B cell (primary cell): ENCODE data around the gene PLPP2.
"Not testable (repeated sequence)": the region's sequence is repeated elsewhere in the genome, so short reads cannot be mapped to it uniquely, and the experiment has no call there.

Experiments
- CTCF ChIP-seq: fragments of 200-600 bp; IDR thresholded peaks from one replicate; pipeline ENCODE4 v1.8.0; 2022; ENCODE audit warnings: antibody characterized with exemption, mild to moderate bottlenecking
- EZH2 ChIP-seq: IDR thresholded peaks from 2 replicates; pipeline ENCODE4 v1.6.1; 2012; ENCODE audit warnings: borderline replicate concordance, low read depth, mild to moderate bottlenecking, moderate library complexity, low read length; ENCODE audit not compliant: insufficient read depth, poor library complexity, severe bottlenecking

GRCh38 chr19:270766-271318 is 20.4 kb downstream of the PLPP2 start:
- TF ChIP-seq CTCF, EZH2: not testable (repeated sequence)
